H9 (cell line): ENCODE measurements around the gene IBA57. TPM values are rescaled to one million over a fixed set of nuclear protein-coding genes. Genes with fewer than 3 reads are reported as not detected.

Experiments used
- DNase-seq: peaks from one replicate; pipeline ENCODE4 v3.0.0-alpha.2; 2017
- H2AFZ ChIP-seq: one replicate; pipeline ENCODE4 v1.6.1; 2013; ENCODE audit warnings: mild to moderate bottlenecking, low read length, control low read depth, moderate library complexity
- H2AK5ac ChIP-seq: 2 replicates; pipeline ENCODE4 v1.6.1; 2013; ENCODE audit warnings: low read length, control low read depth, mixed read lengths; ENCODE audit not compliant: insufficient read length
- H2BK120ac ChIP-seq: one replicate; pipeline ENCODE4 v1.6.1; 2013; ENCODE audit warnings: low read depth, mild to moderate bottlenecking, low read length, control low read depth, inconsistent platforms; ENCODE audit not compliant: poor library complexity, severe bottlenecking
- H2BK12ac ChIP-seq: 2 replicates; pipeline ENCODE4 v1.6.1; 2013; ENCODE audit warnings: low read length, control low read depth, mixed read lengths, low read depth; ENCODE audit not compliant: insufficient read length
- H2BK15ac ChIP-seq: 2 replicates; pipeline ENCODE4 v1.6.1; 2013; ENCODE audit warnings: low read depth, low read length, control low read depth
- H2BK20ac ChIP-seq: one replicate; pipeline ENCODE4 v1.6.1; 2013; ENCODE audit warnings: low read depth, mild to moderate bottlenecking, low read length, control low read depth, inconsistent platforms; ENCODE audit not compliant: poor library complexity, severe bottlenecking
- H2BK5ac ChIP-seq: 2 replicates; pipeline ENCODE4 v1.6.1; 2013; ENCODE audit warnings: low read length, control low read depth, mixed read lengths; ENCODE audit not compliant: insufficient read length
- H3K14ac ChIP-seq: 2 replicates; pipeline ENCODE4 v1.6.1; 2013; ENCODE audit warnings: low read length, control low read depth; ENCODE audit not compliant: insufficient read depth
- H3K18ac ChIP-seq: 2 replicates; pipeline ENCODE4 v1.6.1; 2013; ENCODE audit warnings: low read depth, mild to moderate bottlenecking, mixed read lengths, low read length, control low read depth; ENCODE audit not compliant: insufficient read length
- H3K23ac ChIP-seq: 2 replicates; pipeline ENCODE4 v1.6.1; 2013; ENCODE audit warnings: low read length, control low read depth, mixed read lengths, low read depth; ENCODE audit not compliant: insufficient read length
- H3K23me2 ChIP-seq: 2 replicates; pipeline ENCODE4 v1.6.1; 2013; ENCODE audit warnings: low read depth, mild to moderate bottlenecking, mixed read lengths, low read length, control low read depth; ENCODE audit not compliant: insufficient read length, poor library complexity, severe bottlenecking
- H3K27ac ChIP-seq: 2 replicates; pipeline ENCODE4 v1.5.1; 2013; ENCODE audit warnings: low read length, control low read depth, mixed read lengths, low read depth; ENCODE audit not compliant: insufficient read length
- H3K27me3 ChIP-seq: 2 replicates; pipeline ENCODE4 v1.6.1; 2013; ENCODE audit warnings: low read length, control low read depth, inconsistent platforms; ENCODE audit not compliant: insufficient read depth
- H3K4ac ChIP-seq: 2 replicates; pipeline ENCODE4 v1.6.1; 2013; ENCODE audit warnings: low read depth, mild to moderate bottlenecking, control low read depth, inconsistent platforms, low read length, moderate library complexity
- H3K4me1 ChIP-seq: 2 replicates; pipeline ENCODE4 v1.6.1; 2013; ENCODE audit warnings: low read length, control low read depth, inconsistent platforms; ENCODE audit not compliant: insufficient read depth
- H3K4me2 ChIP-seq: 2 replicates; pipeline ENCODE4 v1.6.1; 2013; ENCODE audit warnings: low read length, control low read depth, mixed read lengths; ENCODE audit not compliant: insufficient read length, insufficient read depth
- H3K56ac ChIP-seq: 2 replicates; pipeline ENCODE4 v1.6.1; 2013; ENCODE audit warnings: low read depth, mild to moderate bottlenecking, mixed read lengths, low read length, control low read depth; ENCODE audit not compliant: insufficient read length
- H3K79me1 ChIP-seq: 2 replicates; pipeline ENCODE4 v1.6.1; 2013; ENCODE audit warnings: low read depth, mild to moderate bottlenecking, moderate library complexity, low read length, control low read depth, inconsistent platforms; ENCODE audit not compliant: insufficient read depth, poor library complexity, severe bottlenecking
- H3K79me2 ChIP-seq: 2 replicates; pipeline ENCODE4 v1.6.1; 2013; ENCODE audit warnings: low read length, control low read depth, inconsistent platforms; ENCODE audit not compliant: insufficient read depth
- H3K9ac ChIP-seq: 2 replicates; pipeline ENCODE4 v1.6.1; 2013; ENCODE audit warnings: low read length, control low read depth, mixed read lengths; ENCODE audit not compliant: insufficient read length; ENCODE audit errors: extremely low read depth
- H3K9me3 ChIP-seq: one replicate; pipeline ENCODE4 v1.6.1; 2013; ENCODE audit warnings: low read depth, low read length, inconsistent platforms; ENCODE audit not compliant: control insufficient read depth
- H3T11ph ChIP-seq: one replicate; pipeline ENCODE4 v1.6.1; 2013; ENCODE audit warnings: mild to moderate bottlenecking, low read length, control low read depth, inconsistent platforms
- H4K20me1 ChIP-seq: one replicate; pipeline ENCODE4 v1.6.1; 2013; ENCODE audit not compliant: control insufficient read depth, insufficient read length, insufficient read depth
- H4K5ac ChIP-seq: 2 replicates; pipeline ENCODE4 v1.6.1; 2013; ENCODE audit warnings: low read depth, mild to moderate bottlenecking, mixed read lengths, low read length, control low read depth; ENCODE audit not compliant: insufficient read length
- H4K8ac ChIP-seq: replicated peaks from 2 replicates; pipeline ENCODE4 v1.6.1; 2013; ENCODE audit warnings: low read length, control low read depth, mixed read lengths, low read depth; ENCODE audit not compliant: insufficient read length
- H4K91ac ChIP-seq: 2 replicates; pipeline ENCODE4 v1.6.1; 2013; ENCODE audit warnings: low read depth, mild to moderate bottlenecking, moderate library complexity, mixed read lengths, low read length, control low read depth; ENCODE audit not compliant: insufficient read length
- H3K27ac Mint-ChIP-seq, 3 experiments: 2 replicates in 2 of 3; 3 replicates in 1 of 3; pipeline ENCODE4 v1.8.0; 2020 to 2021; ENCODE audit warnings: mixed read lengths in 3 of 3, mild to moderate bottlenecking in 1 of 3, moderate library complexity in 1 of 3
- H3K27me3 Mint-ChIP-seq: 2 replicates; pipeline ENCODE4 v1.8.0; 2021; ENCODE audit warnings: low read depth, mild to moderate bottlenecking, moderate library complexity, mixed read lengths
- H3K36me3 Mint-ChIP-seq, 3 experiments: 2 replicates in 2 of 3; 3 replicates in 1 of 3; pipeline ENCODE4 v1.8.0; 2020 to 2021; ENCODE audit warnings: low read depth in 3 of 3, mixed read lengths in 3 of 3; ENCODE audit not compliant: insufficient read depth in 1 of 3
- H3K4me1 Mint-ChIP-seq, 2 experiments: 2 replicates each; pipeline ENCODE4 v1.8.0; 2020; ENCODE audit warnings: mixed read lengths in 2 of 2
- H3K4me3 Mint-ChIP-seq, 2 experiments: 2 replicates in 1 of 2; 3 replicates in 1 of 2; pipeline ENCODE4 v1.8.0; 2020 to 2021; ENCODE audit warnings: mild to moderate bottlenecking in 2 of 2, mixed read lengths in 2 of 2, moderate library complexity in 1 of 2
- H3K9me3 Mint-ChIP-seq, 2 experiments: 2 replicates in 1 of 2; 3 replicates in 1 of 2; pipeline ENCODE4 v1.8.0; 2020; ENCODE audit warnings: mild to moderate bottlenecking in 2 of 2, mixed read lengths in 2 of 2, moderate library complexity in 1 of 2
- CTCF ChIP-seq: fragments of 200-600 bp; sonication (generic); conservative IDR thresholded peaks from 3 replicates; pipeline ENCODE4 v1.8.0; 2021; ENCODE audit warnings: antibody characterized with exemption, mild to moderate bottlenecking
- WGBS: extraction: QIAGEN DNeasy Blood & Tissue Kit; methylation state at CpG from one replicate; pipeline ENCODE4 v1.1.7; 2013; ENCODE audit warnings: missing lambda C conversion rate, low lambda C conversion rate, mixed read lengths; ENCODE audit not compliant: insufficient read length; ENCODE audit errors: extremely low coverage; 5-methylcytosine and 5-hydroxymethylcytosine counted together
- total RNA-seq: library from RNA; stranded (reverse); gene quantifications from 2 replicates; pipeline ENCODE4 v1.2.1, GENCODE V29; 2021

Gene IBA57
- total RNA-seq, 1 experiment from 2014 or later: 12.6 TPM

GRCh38 chr1:228140724-228141225 lies 24.8 kb upstream of the IBA57 start:
- Mint-ChIP-seq H3K4me3 (peak overlapping the region; percentile 81 to 91), H3K27me3 (peaks cover 33% of the 10 kb centered on the region), H3K9me3 (no peaks in the 10 kb centered on the region), H3K36me3 (no peaks in the 10 kb centered on the region; a peak in 1 of 7 replicates), H3K27ac (peak overlapping the region in 2 of 3 experiments; percentile 84 to 89; a peak in 3 of 7 replicates), H3K4me1 (peaks cover 4 to 15% of the 10 kb centered on the region in 2 experiments)
- Histone ChIP-seq H3K79me1 (peaks cover 8% of the 10 kb centered on the region), H2BK5ac (no peak overlapping the region), H3K14ac (peak overlapping the region; percentile 91), H3K4me2 (peak overlapping the region; percentile 85), H3K23me2 (peaks cover 11% of the 10 kb centered on the region), H3K9ac (peak overlapping the region; percentile 85), H3K4ac (no peak overlapping the region; the same call in 1 of the 2 replicates), H2BK15ac (0 out of 2 replicates have a peak overlapping the region, but pooled peaks have one; percentile 10), H3K23ac (no peak overlapping the region), H4K5ac (no peak overlapping the region), H4K91ac (no peak overlapping the region), H2BK120ac (no peak overlapping the region), H2BK20ac (no peak overlapping the region), H2AFZ (no peak overlapping the region), H3K27ac (no peak overlapping the region), H3K18ac (peak overlapping the region; percentile 74), H4K8ac (no peak overlapping the region), H3K4me1 (no peaks in the 10 kb centered on the region), H3K27me3 (no peaks in the 10 kb centered on the region; the same call in 1 of the 2 replicates), H3K56ac (no peak overlapping the region), H2AK5ac (no peak overlapping the region), H2BK12ac (no peak overlapping the region), H3T11ph (no peak overlapping the region), H3K9me3 (no peaks in the 10 kb centered on the region), H4K20me1 (peaks cover 2% of the 10 kb centered on the region), H3K79me2 (peaks cover 15% of the 10 kb centered on the region; the same call in 1 of the 2 replicates)
- no peak for TF ChIP-seq CTCF
- WGBS: no CpG with 5 or more reads among the region's 25 CpGs
- no peak for DNase-seq
